Left ventricle myocardium inferior (tissue), 1 donor: ENCODE measurements around the gene MOBP. TPM values are rescaled to one million over a fixed set of nuclear protein-coding genes. Genes with fewer than 3 reads are reported as not detected.

Experiments
- DNase-seq: peaks from one replicate; pipeline ENCODE4 v3.0.0-alpha.2; 2020
- H3K27ac ChIP-seq: fragments of 200-600 bp; replicated peaks from 2 replicates; pipeline ENCODE4 v1.8.0; 2021
- H3K27me3 ChIP-seq: fragments of 200-600 bp; 2 replicates; pipeline ENCODE4 v1.8.0; 2021; ENCODE audit warnings: low read depth
- H3K36me3 ChIP-seq: fragments of 200-600 bp; 2 replicates; pipeline ENCODE4 v1.8.0; 2021
- H3K4me1 ChIP-seq: fragments of 200-600 bp; 2 replicates; pipeline ENCODE4 v1.8.0; 2021
- H3K4me3 ChIP-seq: fragments of 200-600 bp; 2 replicates; pipeline ENCODE4 v1.8.0; 2021; ENCODE audit warnings: mild to moderate bottlenecking, moderate library complexity
- H3K9me3 ChIP-seq: fragments of 200-600 bp; replicated peaks from 2 replicates; pipeline ENCODE4 v1.8.0; 2021
- intact Hi-C: fragments of 100-400 bp; cut with micrococcal nuclease; formaldehyde crosslinking; loops from one replicate; pipeline ENCODE4 v1.11.0; 2022
- total RNA-seq: library from RNA; stranded (reverse); fragmentation: NEBNext Ultra II Directional; extraction: Animal tissue kit (Norgen Biotek cat#: 25700); gene quantifications from one replicate; pipeline ENCODE4 v1.2.1, GENCODE V29; 2021
- TF ChIP-seq, protein P1 (sequence below): fragments of 200-600 bp; IDR thresholded peaks from 2 replicates; pipeline ENCODE4 v1.8.0; 2021; ENCODE audit warnings: antibody characterized with exemption, mild to moderate bottlenecking, borderline replicate concordance
- donor health status: DM: no; HTN: yes; CAD: no; lungs with severe emphysema.

Gene MOBP
- total RNA-seq, 1 donor from 2014 or later, result not detected

DNA sequence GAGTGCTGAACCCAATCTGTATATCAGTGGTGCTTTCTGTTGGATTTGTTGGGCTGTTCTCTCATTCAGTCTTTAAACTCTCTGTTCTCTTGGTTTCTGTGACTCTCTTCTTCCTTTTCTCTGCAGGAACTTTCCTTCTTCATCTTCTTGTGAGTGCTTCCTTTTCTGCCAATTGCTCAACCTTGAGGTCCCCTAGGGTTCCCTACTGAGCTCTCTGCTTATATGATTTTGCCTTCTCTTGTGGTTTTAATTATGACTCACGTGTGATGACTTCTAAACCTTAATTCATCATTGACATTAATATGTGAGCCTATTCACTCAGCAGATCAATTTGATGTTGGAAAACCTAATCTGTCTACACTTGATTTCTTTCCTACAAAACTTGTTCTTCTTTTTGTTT is 39.4 kb downstream of the MOBP start:
- no peak overlapping the region for H3K4me3 ChIP-seq
- intact Hi-C loops, result no loop called here
- peaks cover 58% of the 10 kb centered on the region for H3K27me3 ChIP-seq
- DNase-seq, result no peak
- H3K36me3 ChIP-seq, result no peaks in the 10 kb centered on the region
- H3K27ac ChIP-seq, result no peak overlapping the region
- TF ChIP-seq, protein P1, sequence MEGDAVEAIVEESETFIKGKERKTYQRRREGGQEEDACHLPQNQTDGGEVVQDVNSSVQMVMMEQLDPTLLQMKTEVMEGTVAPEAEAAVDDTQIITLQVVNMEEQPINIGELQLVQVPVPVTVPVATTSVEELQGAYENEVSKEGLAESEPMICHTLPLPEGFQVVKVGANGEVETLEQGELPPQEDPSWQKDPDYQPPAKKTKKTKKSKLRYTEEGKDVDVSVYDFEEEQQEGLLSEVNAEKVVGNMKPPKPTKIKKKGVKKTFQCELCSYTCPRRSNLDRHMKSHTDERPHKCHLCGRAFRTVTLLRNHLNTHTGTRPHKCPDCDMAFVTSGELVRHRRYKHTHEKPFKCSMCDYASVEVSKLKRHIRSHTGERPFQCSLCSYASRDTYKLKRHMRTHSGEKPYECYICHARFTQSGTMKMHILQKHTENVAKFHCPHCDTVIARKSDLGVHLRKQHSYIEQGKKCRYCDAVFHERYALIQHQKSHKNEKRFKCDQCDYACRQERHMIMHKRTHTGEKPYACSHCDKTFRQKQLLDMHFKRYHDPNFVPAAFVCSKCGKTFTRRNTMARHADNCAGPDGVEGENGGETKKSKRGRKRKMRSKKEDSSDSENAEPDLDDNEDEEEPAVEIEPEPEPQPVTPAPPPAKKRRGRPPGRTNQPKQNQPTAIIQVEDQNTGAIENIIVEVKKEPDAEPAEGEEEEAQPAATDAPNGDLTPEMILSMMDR, result no peak
- peaks cover 9% of the 10 kb centered on the region for H3K9me3 ChIP-seq
- H3K4me1 ChIP-seq, result peaks cover 8% of the 10 kb centered on the region

DNA sequence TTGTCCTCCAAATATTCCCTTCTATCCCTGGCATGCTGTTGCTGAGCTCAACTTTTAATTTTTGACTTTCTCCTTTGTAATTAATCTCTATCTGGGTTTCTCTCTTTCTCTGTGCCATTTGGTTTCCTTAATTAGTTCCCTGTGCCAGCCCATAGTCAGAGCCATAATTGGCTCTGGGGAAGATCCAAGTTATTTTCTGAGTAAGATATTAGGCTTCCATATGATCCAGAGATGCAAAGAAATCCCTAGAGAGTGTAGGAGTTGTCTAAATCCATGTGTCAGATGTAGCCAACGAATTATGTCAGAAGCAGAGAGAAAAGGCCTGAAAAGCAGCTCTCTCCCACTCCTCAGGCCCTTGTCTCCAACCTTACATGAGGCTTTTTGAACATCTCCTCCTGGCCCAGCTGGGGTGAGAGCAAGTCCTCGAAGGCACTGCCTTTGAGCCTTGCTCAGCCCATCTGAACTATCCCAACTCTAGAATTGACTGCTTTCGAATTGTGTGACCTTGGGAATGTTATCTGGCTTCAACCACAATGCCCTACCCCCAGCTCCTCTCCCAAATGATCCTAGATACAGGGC is 46.4 kb downstream of the MOBP start:
- Histone ChIP-seq H3K4me3 (no peak overlapping the region), H3K27me3 (peaks cover 29% of the 10 kb centered on the region), H3K9me3 (peaks cover 9% of the 10 kb centered on the region), H3K4me1 (no peaks in the 10 kb centered on the region), H3K27ac (no peak overlapping the region), H3K36me3 (no peaks in the 10 kb centered on the region)
- TF ChIP-seq, protein P1, result no peak
- DNase-seq, result no peak
- intact Hi-C loops, result no loop called here

DNA sequence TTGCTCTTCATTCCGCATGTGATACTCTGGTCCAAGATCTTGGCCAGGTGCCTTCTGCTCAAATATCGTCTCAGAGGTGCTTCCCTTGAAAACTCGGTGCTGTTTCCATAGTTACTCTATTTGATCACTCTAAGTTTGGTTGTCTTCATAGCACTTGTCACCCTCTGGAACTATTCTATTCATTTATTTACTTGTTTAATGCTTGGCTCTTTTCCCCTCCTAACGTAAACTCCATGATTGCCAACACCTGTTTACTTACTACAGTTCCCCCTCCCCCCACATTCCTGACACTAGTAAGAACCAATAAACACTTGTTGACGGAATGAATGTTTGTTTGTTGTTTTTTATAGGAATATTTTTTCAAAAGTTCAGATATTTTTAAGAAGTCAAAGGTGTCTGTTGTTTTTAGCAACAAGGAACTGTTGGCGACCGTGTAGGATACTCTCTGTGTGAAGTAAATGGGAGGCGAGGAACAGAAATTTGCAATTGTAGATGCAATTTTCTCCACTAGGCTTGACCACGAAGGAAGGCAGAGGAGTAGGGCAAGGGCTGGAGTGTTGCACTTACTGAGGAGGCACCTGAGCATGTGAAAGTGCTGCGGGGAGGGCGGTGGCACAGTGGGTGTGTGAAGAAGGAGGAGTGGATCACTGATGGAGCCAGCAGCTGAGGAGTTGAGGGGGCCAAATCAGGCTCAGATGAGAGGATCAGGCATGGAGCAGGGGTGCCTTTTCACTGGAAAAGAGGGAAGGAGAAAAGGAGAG is 48.4 kb downstream of the MOBP start:
- TF ChIP-seq, protein P1, result no peak
- intact Hi-C loops, result no loop called here
- no peaks in the 10 kb centered on the region for H3K36me3 ChIP-seq
- no peak for DNase-seq
- no peak overlapping the region for H3K27ac ChIP-seq
- no peak overlapping the region for H3K4me3 ChIP-seq
- H3K9me3 ChIP-seq, result no peaks in the 10 kb centered on the region
- H3K4me1 ChIP-seq, result no peaks in the 10 kb centered on the region
- H3K27me3 ChIP-seq, result peaks cover 42% of the 10 kb centered on the region

DNA sequence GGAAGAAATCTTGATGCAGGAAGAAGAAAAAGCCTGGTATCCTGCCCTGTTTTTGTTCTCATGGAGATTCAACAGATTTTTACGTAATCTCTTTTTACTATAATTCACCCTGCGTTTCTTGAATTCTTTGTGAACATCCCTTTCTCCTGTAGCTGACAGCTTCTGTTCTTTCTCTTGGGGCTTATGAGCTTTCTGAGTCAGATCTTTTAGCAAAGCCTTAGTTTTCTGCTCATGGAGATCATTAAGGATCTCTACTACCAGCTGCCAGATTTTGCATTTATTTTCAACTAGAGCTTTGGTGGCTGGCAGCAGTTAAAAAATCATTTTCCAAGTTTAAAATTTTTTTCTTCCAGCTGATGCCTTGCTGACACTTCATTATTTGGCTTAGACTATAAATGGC is 51.6 kb downstream of the MOBP start:
- Histone ChIP-seq H3K4me1 (no peaks in the 10 kb centered on the region), H3K36me3 (no peaks in the 10 kb centered on the region), H3K9me3 (peaks cover 4% of the 10 kb centered on the region), H3K27ac (no peak overlapping the region), H3K27me3 (peaks cover 65% of the 10 kb centered on the region), H3K4me3 (no peak overlapping the region)
- intact Hi-C loops, result no loop called here
- no peak for DNase-seq
- TF ChIP-seq, protein P1, result no peak

DNA sequence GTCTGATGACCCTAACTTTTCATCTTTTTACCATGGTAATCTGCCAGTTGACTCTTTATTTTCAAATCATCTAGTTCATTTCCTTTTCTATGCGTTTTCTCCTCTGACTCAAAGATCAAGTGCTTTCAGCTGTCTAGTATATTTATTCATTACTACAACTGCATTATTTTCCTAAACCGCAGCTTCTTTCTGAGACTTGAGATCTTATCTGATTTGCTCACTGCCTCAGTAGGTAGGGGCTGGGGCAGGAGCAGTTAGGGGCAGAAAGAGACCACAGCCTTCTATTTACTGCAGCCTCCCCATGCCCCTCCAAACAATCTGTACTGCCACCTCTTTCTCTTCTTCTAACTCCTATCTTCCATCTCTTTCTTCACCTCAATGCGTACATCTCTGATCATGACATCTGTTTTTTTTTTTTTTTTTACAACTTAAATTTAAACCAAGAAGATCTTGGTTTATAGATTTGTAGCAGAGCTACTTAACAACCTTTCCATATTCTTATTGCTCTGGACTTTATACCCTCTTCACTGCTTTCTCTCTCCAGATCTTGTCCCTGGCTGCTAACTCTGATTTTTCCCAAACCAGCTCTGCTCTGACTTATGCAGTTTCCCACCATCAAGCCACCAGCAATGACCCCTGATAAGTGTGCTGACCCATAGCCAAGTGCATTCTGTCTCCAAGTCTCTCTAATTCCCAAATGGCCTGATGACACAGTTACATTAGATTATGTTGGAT is 52.2 kb downstream of the MOBP start:
- no peak overlapping the region for H3K4me3 ChIP-seq
- H3K9me3 ChIP-seq, result peaks cover 10% of the 10 kb centered on the region
- peaks cover 65% of the 10 kb centered on the region for H3K27me3 ChIP-seq
- no peaks in the 10 kb centered on the region for H3K36me3 ChIP-seq
- DNase-seq, result no peak
- H3K27ac ChIP-seq, result no peak overlapping the region
- no peaks in the 10 kb centered on the region for H3K4me1 ChIP-seq
- TF ChIP-seq, protein P1, result no peak
- intact Hi-C loops, result no loop called here
